Tibial artery (tissue), 4 donors: ENCODE data around the gene TNRC6A.
A peak's percentile ranks its signal among the peaks of the same experiment; 100 is the strongest.

Source experiments
- DNase-seq, 2 donors: peaks; one replicate each; pipeline ENCODE4 v3.0.0-alpha.2; 2019
- H3K27ac ChIP-seq, 2 donors: fragments of 200-600 bp; sonication (generic) in 1 of 2; 1 replicate in 1 of 2; 2 replicates in 1 of 2; pipeline ENCODE4 v1.5.1; 2018 to 2019; ENCODE audit warnings: mild to moderate bottlenecking in 1 of 2
- H3K27me3 ChIP-seq, 2 donors: fragments of 200-600 bp; sonication (generic) in 1 of 2; one replicate each; pipeline versions ENCODE4 v1.5.1 to v1.6.0; 2016 to 2019
- H3K36me3 ChIP-seq, 3 donors: fragments of 200-600 bp; sonication (generic) in 2 of 3; one replicate each; pipeline ENCODE4 v1.5.1; 2016 to 2019; ENCODE audit warnings: mild to moderate bottlenecking in 2 of 3
- H3K4me1 ChIP-seq, 4 donors: fragments of 200-600 bp; sonication (generic) in 2 of 4; 1 replicate in 3 of 4; 2 replicates in 1 of 4; pipeline ENCODE4 v1.5.1; 2016 to 2019
- H3K4me3 ChIP-seq, 2 donors: fragments of 200-600 bp; sonication (generic) in 1 of 2; 1 replicate in 1 of 2; 2 replicates in 1 of 2; pipeline ENCODE4 v1.5.1; 2018 to 2019; ENCODE audit warnings: mild to moderate bottlenecking in 2 of 2
- H3K9me3 ChIP-seq, 3 donors: fragments of 200-600 bp; sonication (generic) in 1 of 3; one replicate each; pipeline ENCODE4 v1.5.1; 2016 to 2019
- CTCF ChIP-seq, 2 experiments: fragments of 200-600 bp in 1 of 2; fragments of 450-650 bp in 1 of 2; IDR thresholded peaks; one replicate each; pipeline ENCODE4 v1.5.1; 2017 to 2019; ENCODE audit warnings: antibody characterized with exemption in 2 of 2, mild to moderate bottlenecking in 1 of 2, moderate library complexity in 1 of 2
- intact Hi-C: fragments of 100-400 bp; cut with DNase I; formaldehyde crosslinking; loops from one replicate; pipeline ENCODE4 v1.15.0; 2023; ENCODE audit warnings: low total_unique reads

The TNRC6A gene

GRCh38 chr16:24729951-24730815, 732 bp downstream of the TNRC6A start:
- Histone ChIP-seq H3K27me3 (no peaks in the 10 kb centered on the region), H3K4me1 (peaks cover 0 to 53% (median 35%) of the 10 kb centered on the region in 4 donors), H3K9me3 (no peaks in the 10 kb centered on the region), H3K4me3 (peak overlapping the region; percentile 63 to 82), H3K36me3 (peaks cover 0 to 10% (median 0%) of the 10 kb centered on the region in 3 donors), H3K27ac (peak overlapping the region; percentile 90 to 96)
- DNase-seq: no peak
- intact Hi-C loops: no loop called here
- TF ChIP-seq CTCF (IDR thresholded peaks at IDR 0.05): no peak

GRCh38 chr16:24730914-24731313, 1.5 kb downstream of the TNRC6A start:
- no peaks in the 10 kb centered on the region for H3K9me3 ChIP-seq
- intact Hi-C loops: no loop called here
- H3K36me3 ChIP-seq: peaks cover 0 to 10% (median 0%) of the 10 kb centered on the region in 3 donors
- peak overlapping the region; percentile 90 to 96 for H3K27ac ChIP-seq
- peaks cover 0 to 60% (median 38%) of the 10 kb centered on the region in 4 donors for H3K4me1 ChIP-seq
- no peak for DNase-seq
- no peak for TF ChIP-seq CTCF (IDR thresholded peaks at IDR 0.05)
- H3K27me3 ChIP-seq: no peaks in the 10 kb centered on the region
- peak overlapping the region; percentile 63 to 82 for H3K4me3 ChIP-seq

- Histone ChIP-seq H3K36me3 (peaks cover 0 to 10% (median 0%) of the 10 kb centered on the region in 3 donors), H3K4me3 (peak overlapping the region; percentile 63 to 82), H3K27me3 (no peaks in the 10 kb centered on the region), H3K9me3 (no peaks in the 10 kb centered on the region), H3K4me1 (peaks cover 0 to 70% (median 46%) of the 10 kb centered on the region in 4 donors), H3K27ac (peak overlapping the region; percentile 90 to 96)
- intact Hi-C loops: no loop called here
- TF ChIP-seq CTCF (IDR thresholded peaks at IDR 0.05): no peak
- no peak for DNase-seq
Measured at GRCh38 chr16:24731722-24732419, 2.4 kb downstream of the TNRC6A start.

- H3K4me1 ChIP-seq: peaks cover 0 to 87% (median 49%) of the 10 kb centered on the region in 4 donors
- no peak overlapping the region for H3K4me3 ChIP-seq
- H3K9me3 ChIP-seq: no peaks in the 10 kb centered on the region
- TF ChIP-seq CTCF (IDR thresholded peaks at IDR 0.05): no peak
- H3K27me3 ChIP-seq: no peaks in the 10 kb centered on the region
- intact Hi-C loops: no loop called here
- peaks cover 0 to 10% (median 0%) of the 10 kb centered on the region in 3 donors for H3K36me3 ChIP-seq
- peak overlapping the region; percentile 90 to 96 for H3K27ac ChIP-seq
- DNase-seq: no peak
Measured at GRCh38 chr16:24734382-24734781, 4.9 kb downstream of the TNRC6A start.

GRCh38 chr16:24736758-24737157, 7.3 kb downstream of the TNRC6A start:
- Histone ChIP-seq H3K4me1 (peaks cover 0 to 100% (median 50%) of the 10 kb centered on the region in 4 donors), H3K36me3 (peaks cover 0 to 10% (median 0%) of the 10 kb centered on the region in 3 donors), H3K4me3 (no peak overlapping the region), H3K27ac (peak overlapping the region; percentile 48 to 66), H3K27me3 (no peaks in the 10 kb centered on the region), H3K9me3 (no peaks in the 10 kb centered on the region)
- no peak for TF ChIP-seq CTCF (IDR thresholded peaks at IDR 0.05)
- intact Hi-C loops: no loop called here
- no peak for DNase-seq
